K562 (cell line): ENCODE data around the gene PACS1. TPM values are rescaled to one million over a fixed set of nuclear protein-coding genes. Genes with fewer than 3 reads are reported as not detected.

ENCODE experiments used
- CREB1 ChIP-seq, 2 experiments: sonication (generic) in 1 of 2; formaldehyde crosslinking in 1 of 2; IDR thresholded peaks; 2 replicates each; pipeline versions ENCODE4 v1.6.1 to v1.8.0; 2012 to 2022; ENCODE audit warnings: inconsistent platforms in 1 of 2, mild to moderate bottlenecking in 1 of 2, missing genetic modification reagents in 1 of 2, moderate library complexity in 1 of 2
- EGR1 ChIP-seq: fragments of 450-650 bp; conservative IDR thresholded peaks from 2 replicates; pipeline ENCODE4 v1.6.1; 2017; ENCODE audit warnings: mild to moderate bottlenecking
- MBD2 ChIP-seq: sonication (generic); IDR thresholded peaks from 2 replicates; pipeline ENCODE4 v1.6.1; 2016; ENCODE audit warnings: low read depth, borderline replicate concordance
- NEUROD1 ChIP-seq: fragments of 150-350 bp; IDR thresholded peaks from 2 replicates; pipeline ENCODE4 v1.6.1; 2014; ENCODE audit warnings: borderline replicate concordance, low read length, low read depth; ENCODE audit not compliant: partially characterized antibody
- NR2C1 ChIP-seq, 2 experiments: fragments of 450-650 bp; IDR thresholded peaks; 2 replicates each; pipeline ENCODE4 v1.6.1; 2017; ENCODE audit warnings: mild to moderate bottlenecking in 2 of 2, antibody characterized with exemption in 1 of 2, inconsistent platforms in 1 of 2, missing compliant biosample characterization in 1 of 2, missing genetic modification characterization in 1 of 2
- NR2C2 ChIP-seq, 2 experiments: fragments of 200-800 bp in 1 of 2; sonication (Bioruptor generic) in 1 of 2; sonication (generic) in 1 of 2; formaldehyde crosslinking in 1 of 2; IDR thresholded peaks; 2 replicates each; pipeline versions ENCODE4 v1.6.1 to v1.8.0; 2016 to 2022; ENCODE audit warnings: mild to moderate bottlenecking in 1 of 2, missing compliant biosample characterization in 1 of 2, missing genetic modification characterization in 1 of 2, missing genetic modification reagents in 1 of 2
- POLR2B ChIP-seq: fragments of 450-650 bp; IDR thresholded peaks from 2 replicates; pipeline ENCODE4 v1.6.1; 2018; ENCODE audit warnings: low read depth; ENCODE audit not compliant: partially characterized antibody
- SIX5 ChIP-seq, 2 experiments: IDR thresholded peaks; 2 replicates each; pipeline ENCODE4 v1.6.1; 2011; ENCODE audit warnings: low read length in 2 of 2, borderline replicate concordance in 1 of 2, low read depth in 1 of 2, mild to moderate bottlenecking in 1 of 2, moderate library complexity in 1 of 2; ENCODE audit not compliant: insufficient read depth in 1 of 2
- ZNF175 ChIP-seq: fragments of 200-800 bp; sonication (Bioruptor generic); IDR thresholded peaks from 2 replicates; pipeline ENCODE4 v1.6.1; 2016; ENCODE audit warnings: low read depth, mild to moderate bottlenecking, missing genetic modification characterization, missing compliant biosample characterization
- ZNF217 ChIP-seq: sonication (generic); formaldehyde crosslinking; IDR thresholded peaks from 2 replicates; pipeline ENCODE4 v1.8.0; 2022; ENCODE audit warnings: mild to moderate bottlenecking, missing genetic modification reagents
- ZNF316 ChIP-seq: fragments of 450-650 bp; IDR thresholded peaks from 2 replicates; pipeline ENCODE4 v1.6.1; 2016
- ZNF766 ChIP-seq: fragments of 200-800 bp; sonication (Bioruptor generic); conservative IDR thresholded peaks from 2 replicates; pipeline ENCODE4 v1.6.1; 2016; ENCODE audit warnings: missing genetic modification characterization, missing compliant biosample characterization
- ZNF79 ChIP-seq: fragments of 250-450 bp; sonication (Bioruptor Pico); IDR thresholded peaks from 2 replicates; pipeline ENCODE4 v1.4.0; 2020; ENCODE audit warnings: low read depth, mild to moderate bottlenecking, moderate library complexity
- polyA plus RNA-seq, 8 experiments: library from polyadenylated mRNA; depleted of rRNA in 4 of 8; stranded (reverse) in 5 of 8; unstranded in 3 of 8; fragments of >200 nt; fragmentation: Nextera tagmentation in 2 of 8; fragmentation: Illumina TruSeq in 1 of 8; extraction: Ambion mirVana in 2 of 8; extraction: Trizol in 1 of 8; gene quantifications; 2 replicates each; pipeline versions ENCODE4 v1.2.1 to v1.2.3, GENCODE V29; 2011 to 2014; ENCODE audit warnings: inconsistent platforms in 1 of 8, missing spikeins in 1 of 8
- total RNA-seq, 7 experiments: library from RNA; depleted of rRNA in 6 of 7; stranded (reverse); fragments of >200 nt in 6 of 7; fragmentation: Illumina TruSeq in 2 of 7; extraction: Trizol in 2 of 7; gene quantifications; 2 replicates each; pipeline versions ENCODE4 v1.2.1 to v1.2.3, GENCODE V29; 2011 to 2021; ENCODE audit warnings: low replicate concordance in 1 of 7
- TF ChIP-seq, protein P1 (sequence below), 2 experiments: IDR thresholded peaks; 2 replicates each; pipeline ENCODE4 v1.6.1; 2011; ENCODE audit warnings: borderline replicate concordance in 1 of 2, control low read depth in 1 of 2, low read depth in 1 of 2, low read length in 1 of 2, mild to moderate bottlenecking in 1 of 2, mixed read lengths in 1 of 2, moderate library complexity in 1 of 2; ENCODE audit not compliant: insufficient read depth in 1 of 2, insufficient read length in 1 of 2, poor library complexity in 1 of 2, severe bottlenecking in 1 of 2; ENCODE audit errors: extremely low read depth in 1 of 2
- TF ChIP-seq, protein P2 (sequence below): fragments of 150-350 bp; conservative IDR thresholded peaks from 2 replicates; pipeline ENCODE4 v1.6.1; 2014; ENCODE audit warnings: low read length
- TF ChIP-seq, protein P3 (sequence below), 3 experiments: fragments of 200-800 bp in 1 of 3; fragments of 250-450 bp in 1 of 3; fragments of 450-650 bp in 1 of 3; sonication (Bioruptor Pico) in 1 of 3; sonication (Bioruptor generic) in 1 of 3; formaldehyde crosslinking in 1 of 3; IDR thresholded peaks; 2 replicates each; pipeline versions ENCODE4 v1.6.1 to v1.8.0; 2016 to 2022; ENCODE audit warnings: mild to moderate bottlenecking in 2 of 3, missing genetic modification characterization in 2 of 3, missing compliant biosample characterization in 1 of 3, moderate library complexity in 1 of 3

Gene PACS1
- total and polyA plus RNA-seq, 9 of the 15 experiments (the other 6 are each of a cell fraction or from before 2014, with no cell fraction given), result 0.34 to 28.1 (median 8.5) TPM

DNA sequence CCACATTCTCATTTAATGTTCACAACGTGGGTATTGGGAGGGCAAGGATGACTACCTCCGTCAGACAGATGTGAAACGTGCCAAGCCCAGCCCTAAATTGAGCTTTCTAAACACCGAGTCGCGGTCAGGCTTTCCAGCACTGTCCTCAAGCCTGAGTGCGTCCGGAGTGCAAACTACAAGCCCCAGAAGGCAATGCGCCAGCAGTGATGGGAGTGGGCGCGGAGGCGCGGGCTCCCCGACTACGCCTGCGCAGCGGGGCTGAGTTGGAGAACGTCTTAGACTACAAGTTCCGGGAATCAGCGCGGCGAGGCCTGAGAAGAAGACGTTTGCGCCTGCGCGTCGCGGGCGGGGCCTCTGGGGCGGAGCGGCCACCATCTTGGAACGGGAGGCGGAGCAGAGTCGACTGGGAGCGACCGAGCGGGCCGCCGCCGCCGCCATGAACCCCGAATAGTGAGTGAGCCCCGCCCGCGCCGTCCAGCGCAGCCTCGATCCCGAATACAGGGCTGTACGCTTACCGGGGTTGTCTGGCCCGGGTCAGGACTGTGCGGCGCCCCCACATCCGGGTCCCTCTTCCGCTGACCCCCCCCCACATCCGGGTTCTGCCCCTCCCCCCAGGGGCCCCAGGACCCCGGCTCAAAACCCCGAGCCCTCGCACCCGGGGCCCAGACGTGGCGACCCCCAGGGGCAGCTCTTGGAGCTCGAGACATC lies 198.3 kb downstream of the PACS1 start, which contains the start of gene RAB1B (continued):
- TF ChIP-seq NR2C1 (IDR thresholded peaks at IDR 0.05), result 0 out of 2 replicates have a peak, but pooled peaks have one; percentile 42
- TF ChIP-seq NR2C1 (tag; IDR thresholded peaks at IDR 0.05), result peak; percentile 51; the same call in 1 of the 2 replicates
- peak; percentile 43 for TF ChIP-seq POLR2B
- 0 out of 2 replicates have a peak, but pooled peaks have one; percentile 34 for TF ChIP-seq CREB1 (IDR thresholded peaks at IDR 0.05)
- peak; percentile 83 for TF ChIP-seq CREB1 (CRISPR knock-in tag; IDR thresholded peaks at IDR 0.05)
- TF ChIP-seq, protein P1, sequence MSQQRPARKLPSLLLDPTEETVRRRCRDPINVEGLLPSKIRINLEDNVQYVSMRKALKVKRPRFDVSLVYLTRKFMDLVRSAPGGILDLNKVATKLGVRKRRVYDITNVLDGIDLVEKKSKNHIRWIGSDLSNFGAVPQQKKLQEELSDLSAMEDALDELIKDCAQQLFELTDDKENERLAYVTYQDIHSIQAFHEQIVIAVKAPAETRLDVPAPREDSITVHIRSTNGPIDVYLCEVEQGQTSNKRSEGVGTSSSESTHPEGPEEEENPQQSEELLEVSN (IDR thresholded peaks at IDR 0.05; ENCODE audit: borderline replicate concordance in 1 of 2, extremely low read depth in 1 of 2, insufficient read depth in 1 of 2, insufficient read length in 1 of 2, low read depth in 1 of 2, low read length in 1 of 2, poor library complexity in 1 of 2, severe bottlenecking in 1 of 2), result no peak
- peak; percentile 44; the same call in 1 of the 2 replicates for TF ChIP-seq ZNF766 (CRISPR knock-in tag)
- peak; percentile 71 for TF ChIP-seq MBD2
- TF ChIP-seq ZNF175 (CRISPR knock-in tag), result no peak
- TF ChIP-seq ZNF316, result no peak
- TF ChIP-seq ZNF79 (CRISPR knock-in tag), result no peak
- TF ChIP-seq, protein P2, sequence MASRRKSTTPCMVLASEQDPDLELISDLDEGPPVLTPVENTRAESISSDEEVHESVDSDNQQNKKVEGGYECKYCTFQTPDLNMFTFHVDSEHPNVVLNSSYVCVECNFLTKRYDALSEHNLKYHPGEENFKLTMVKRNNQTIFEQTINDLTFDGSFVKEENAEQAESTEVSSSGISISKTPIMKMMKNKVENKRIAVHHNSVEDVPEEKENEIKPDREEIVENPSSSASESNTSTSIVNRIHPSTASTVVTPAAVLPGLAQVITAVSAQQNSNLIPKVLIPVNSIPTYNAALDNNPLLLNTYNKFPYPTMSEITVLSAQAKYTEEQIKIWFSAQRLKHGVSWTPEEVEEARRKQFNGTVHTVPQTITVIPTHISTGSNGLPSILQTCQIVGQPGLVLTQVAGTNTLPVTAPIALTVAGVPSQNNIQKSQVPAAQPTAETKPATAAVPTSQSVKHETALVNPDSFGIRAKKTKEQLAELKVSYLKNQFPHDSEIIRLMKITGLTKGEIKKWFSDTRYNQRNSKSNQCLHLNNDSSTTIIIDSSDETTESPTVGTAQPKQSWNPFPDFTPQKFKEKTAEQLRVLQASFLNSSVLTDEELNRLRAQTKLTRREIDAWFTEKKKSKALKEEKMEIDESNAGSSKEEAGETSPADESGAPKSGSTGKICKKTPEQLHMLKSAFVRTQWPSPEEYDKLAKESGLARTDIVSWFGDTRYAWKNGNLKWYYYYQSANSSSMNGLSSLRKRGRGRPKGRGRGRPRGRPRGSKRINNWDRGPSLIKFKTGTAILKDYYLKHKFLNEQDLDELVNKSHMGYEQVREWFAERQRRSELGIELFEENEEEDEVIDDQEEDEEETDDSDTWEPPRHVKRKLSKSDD, result no peak
- TF ChIP-seq ZNF217 (CRISPR knock-in tag), result no peak
- peak; percentile 16 for TF ChIP-seq NEUROD1
- TF ChIP-seq NR2C2 (CRISPR knock-in tag; IDR thresholded peaks at IDR 0.05), result 0 out of 2 replicates have a peak, but pooled peaks have one; percentile 40
- peak; percentile 91 for TF ChIP-seq NR2C2 (tag; IDR thresholded peaks at IDR 0.05)
- peak; percentile 82 to 85 for TF ChIP-seq SIX5 (IDR thresholded peaks at IDR 0.05; ENCODE audit: borderline replicate concordance in 1 of 2, insufficient read depth in 1 of 2, low read depth in 1 of 2, low read length in 2 of 2)
- TF ChIP-seq EGR1, result peak; percentile 87
- TF ChIP-seq, protein P3, sequence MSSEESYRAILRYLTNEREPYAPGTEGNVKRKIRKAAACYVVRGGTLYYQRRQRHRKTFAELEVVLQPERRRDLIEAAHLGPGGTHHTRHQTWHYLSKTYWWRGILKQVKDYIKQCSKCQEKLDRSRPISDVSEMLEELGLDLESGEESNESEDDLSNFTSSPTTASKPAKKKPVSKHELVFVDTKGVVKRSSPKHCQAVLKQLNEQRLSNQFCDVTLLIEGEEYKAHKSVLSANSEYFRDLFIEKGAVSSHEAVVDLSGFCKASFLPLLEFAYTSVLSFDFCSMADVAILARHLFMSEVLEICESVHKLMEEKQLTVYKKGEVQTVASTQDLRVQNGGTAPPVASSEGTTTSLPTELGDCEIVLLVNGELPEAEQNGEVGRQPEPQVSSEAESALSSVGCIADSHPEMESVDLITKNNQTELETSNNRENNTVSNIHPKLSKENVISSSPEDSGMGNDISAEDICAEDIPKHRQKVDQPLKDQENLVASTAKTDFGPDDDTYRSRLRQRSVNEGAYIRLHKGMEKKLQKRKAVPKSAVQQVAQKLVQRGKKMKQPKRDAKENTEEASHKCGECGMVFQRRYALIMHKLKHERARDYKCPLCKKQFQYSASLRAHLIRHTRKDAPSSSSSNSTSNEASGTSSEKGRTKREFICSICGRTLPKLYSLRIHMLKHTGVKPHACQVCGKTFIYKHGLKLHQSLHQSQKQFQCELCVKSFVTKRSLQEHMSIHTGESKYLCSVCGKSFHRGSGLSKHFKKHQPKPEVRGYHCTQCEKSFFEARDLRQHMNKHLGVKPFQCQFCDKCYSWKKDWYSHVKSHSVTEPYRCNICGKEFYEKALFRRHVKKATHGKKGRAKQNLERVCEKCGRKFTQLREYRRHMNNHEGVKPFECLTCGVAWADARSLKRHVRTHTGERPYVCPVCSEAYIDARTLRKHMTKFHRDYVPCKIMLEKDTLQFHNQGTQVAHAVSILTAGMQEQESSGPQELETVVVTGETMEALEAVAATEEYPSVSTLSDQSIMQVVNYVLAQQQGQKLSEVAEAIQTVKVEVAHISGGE (CRISPR knock-in tag; IDR thresholded peaks at IDR 0.05), result peak in 1 of 3 experiments; percentile 14; a peak in 1 of 6 replicates
